Measurements from ENCODE around the gene TVP23C.
"Not testable (repeated sequence)": the region's sequence is repeated elsewhere in the genome, so short reads cannot be mapped to it uniquely, and the experiment has no call there.

The TVP23C gene

DNA sequence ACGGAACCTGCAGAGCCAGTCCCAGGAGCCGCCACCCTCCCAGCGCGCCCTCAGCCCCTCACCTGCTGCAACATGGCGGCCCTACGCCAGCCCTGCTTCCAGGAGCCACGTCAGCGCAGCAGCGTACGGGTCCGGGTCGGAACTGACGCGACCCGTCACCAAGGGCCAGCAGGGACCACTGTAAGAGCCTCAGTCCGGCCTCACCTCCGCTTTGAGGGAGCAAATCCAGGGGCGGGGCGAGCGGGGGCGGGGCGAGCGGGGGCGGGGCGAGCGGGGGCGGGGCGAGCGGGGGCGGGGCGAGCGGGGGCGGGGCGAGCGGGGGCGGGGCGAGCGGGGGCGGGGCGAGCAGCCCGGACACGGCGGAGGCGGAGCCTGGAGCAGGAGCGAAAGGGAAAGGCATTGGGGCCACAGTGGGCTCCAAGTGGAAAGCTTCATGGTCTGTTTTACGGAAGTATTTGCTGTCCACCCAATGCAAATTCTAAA is at the start of gene TVP23C:
TSS of gene TVP23C (minus strand) at position 109 of the 483 bp plus-strand sequence. CDS start at position 74, 35 bp downstream.
- DNase-seq = not testable (repeated sequence)

DNA sequence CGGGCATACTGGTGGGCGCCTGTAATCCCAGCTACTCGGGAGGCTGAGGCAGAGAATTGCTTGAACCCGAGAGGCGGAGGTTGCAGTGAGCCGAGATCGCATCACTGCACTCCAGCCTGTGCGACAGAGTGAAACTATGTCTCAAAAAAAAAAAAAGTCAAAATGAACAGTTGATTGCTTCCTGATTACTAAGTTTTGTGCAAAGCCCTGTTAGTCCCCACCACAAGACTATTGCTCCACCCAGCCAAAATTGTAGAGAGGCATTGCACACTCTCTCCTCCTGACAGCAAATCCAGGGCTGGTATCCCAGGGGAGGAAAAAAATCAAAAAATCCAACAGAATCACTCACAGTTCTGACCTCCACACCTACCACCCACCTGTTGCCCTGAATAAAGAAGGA is 29.7 kb upstream of the TVP23C start:
- not testable (repeated sequence) for DNase-seq

DNA sequence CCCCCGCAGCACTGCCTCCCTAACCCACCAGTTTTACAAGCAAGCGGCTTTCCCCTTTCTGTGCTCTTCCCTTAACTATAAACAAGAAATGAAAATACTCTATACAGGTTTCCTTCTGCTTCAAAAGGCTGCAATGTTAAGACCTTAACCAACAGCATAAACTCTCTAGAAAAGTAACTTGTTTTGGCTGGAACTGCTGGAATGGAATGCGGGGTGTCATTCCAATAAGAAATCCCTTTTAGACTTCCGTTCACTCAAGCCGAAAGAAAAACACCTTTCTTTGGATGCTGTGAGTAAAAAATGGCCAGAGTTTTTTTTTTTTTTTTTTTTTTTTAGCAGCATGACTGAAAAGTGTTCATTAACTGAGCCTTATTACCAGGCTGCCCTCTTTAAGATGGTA is 28.7 kb upstream of the TVP23C start:
- not testable (repeated sequence) for DNase-seq

DNA sequence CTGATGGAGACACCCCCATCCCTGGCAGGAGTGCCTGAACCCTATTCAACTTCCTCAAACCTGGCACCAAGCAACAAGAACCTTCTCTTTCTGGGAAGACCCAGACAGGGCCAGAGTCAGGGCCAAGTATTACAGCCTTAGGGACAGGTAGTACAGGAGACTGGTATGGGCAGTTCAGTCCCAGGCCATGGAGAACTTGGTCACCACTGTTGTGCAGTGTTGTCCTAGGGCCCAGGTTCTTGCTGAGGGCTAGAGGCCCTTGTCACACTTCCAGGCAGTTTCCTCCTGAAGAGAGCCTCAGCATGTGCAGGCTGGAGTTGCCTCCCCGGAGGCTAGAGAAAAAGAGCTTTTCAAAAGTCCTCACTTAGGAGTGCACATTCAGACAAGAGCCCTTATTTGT is 27.6 kb upstream of the TVP23C start:
- DNase-seq = not testable (repeated sequence)

DNA sequence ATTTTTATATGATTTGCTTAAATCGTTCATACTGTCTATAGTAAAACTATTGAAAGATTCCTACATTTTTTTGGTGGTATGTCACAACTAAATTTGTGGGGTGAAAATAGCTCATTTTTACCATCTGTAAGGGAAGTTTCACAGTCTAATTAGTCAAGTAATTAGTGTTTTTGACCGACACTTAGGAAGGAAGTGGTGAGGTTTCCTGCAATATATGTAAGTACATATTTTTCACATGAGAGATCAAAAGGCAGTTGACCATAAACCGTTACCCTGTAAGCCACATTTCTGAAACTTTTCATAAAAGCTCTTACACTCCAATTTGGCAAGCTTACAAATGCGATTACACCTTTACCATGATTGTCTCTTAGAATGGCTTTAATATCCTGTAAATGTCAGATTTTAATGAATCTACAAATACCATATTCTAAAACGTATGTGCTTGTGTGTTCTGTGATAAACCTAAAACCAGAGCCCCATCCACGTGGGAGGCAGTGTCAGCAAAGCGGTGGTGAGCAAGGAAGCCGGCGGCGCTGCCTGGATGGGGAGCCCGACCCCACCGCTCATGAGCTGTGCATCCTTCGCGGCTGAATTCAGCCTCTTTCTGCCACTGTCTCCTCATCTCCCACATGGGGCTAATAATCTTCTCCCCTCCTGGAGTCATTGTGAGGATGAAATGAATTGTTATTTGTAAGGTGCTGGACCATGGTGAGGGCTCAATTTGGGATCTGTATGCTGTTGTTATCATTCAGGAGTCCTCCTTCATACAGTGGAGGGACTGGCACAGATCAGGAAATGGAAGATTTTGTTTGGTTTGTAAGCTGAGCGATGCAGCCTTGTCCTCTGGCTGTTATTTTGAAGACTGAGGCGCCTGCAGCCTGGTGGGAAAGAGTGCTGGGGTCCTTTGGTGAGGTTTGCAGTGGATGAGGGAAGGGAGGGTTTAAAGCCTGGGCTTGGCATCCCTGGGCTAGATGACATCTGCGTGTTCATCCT is 26.6 kb upstream of the TVP23C start:
- DNase-seq = not testable (repeated sequence)

DNA sequence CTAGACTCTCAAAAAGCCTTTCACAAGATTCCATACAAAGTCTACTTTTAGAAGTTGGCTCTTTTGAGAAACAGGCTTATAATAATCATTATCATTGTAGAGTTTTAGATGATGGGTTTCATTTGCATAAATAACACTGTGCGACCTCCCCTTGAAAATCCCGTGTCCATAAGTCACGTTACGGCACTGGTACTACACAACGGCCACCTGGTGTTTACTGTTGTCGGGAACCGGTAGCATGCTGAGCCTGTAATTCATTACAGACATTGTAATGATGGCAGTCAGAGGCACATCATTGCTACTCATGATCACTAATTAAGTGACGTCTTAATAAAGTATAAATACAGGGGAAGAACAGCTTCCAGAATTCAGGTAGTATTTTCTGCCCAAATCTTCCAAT is 24.7 kb upstream of the TVP23C start:
- DNase-seq = not testable (repeated sequence)

DNA sequence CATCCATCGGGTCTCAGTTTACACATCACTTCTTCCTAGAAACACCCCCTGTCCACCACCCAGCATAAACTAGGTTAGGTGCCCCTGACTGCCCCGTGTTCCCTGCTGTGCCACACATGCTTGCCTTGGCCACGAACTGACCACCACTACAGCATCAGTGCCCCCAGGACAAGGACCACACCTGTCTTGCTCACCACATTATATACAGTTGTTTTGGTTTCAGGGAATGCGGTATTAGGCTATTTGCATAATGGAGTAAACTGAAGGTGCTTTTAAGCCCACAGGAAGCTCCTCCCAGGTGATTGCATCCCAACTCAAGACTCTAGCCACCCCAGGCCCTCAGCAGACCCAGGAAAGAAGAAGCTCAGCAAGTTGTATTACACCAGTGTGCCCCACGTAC is 20.0 kb upstream of the TVP23C start:
- DNase-seq = not testable (repeated sequence)

DNA sequence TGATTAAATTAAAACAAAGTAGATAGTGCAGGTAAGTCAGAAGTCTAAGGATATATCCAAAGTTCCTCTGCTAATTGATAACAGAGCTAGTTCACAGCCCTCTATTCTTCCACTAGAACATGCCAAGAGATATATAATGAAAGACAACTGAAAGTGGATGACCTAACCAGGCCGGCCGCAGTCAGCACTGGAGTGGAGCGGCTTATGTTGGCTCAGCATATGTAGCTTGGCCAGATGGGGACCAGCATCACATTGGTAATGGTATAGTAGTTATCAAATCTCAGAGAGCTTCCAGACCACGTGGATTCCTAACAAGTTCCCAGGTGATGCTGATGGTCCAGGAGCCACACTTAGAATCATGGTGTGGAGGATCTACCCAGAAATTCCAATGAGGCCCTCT is 18.2 kb upstream of the TVP23C start:
- not testable (repeated sequence) for DNase-seq

DNA sequence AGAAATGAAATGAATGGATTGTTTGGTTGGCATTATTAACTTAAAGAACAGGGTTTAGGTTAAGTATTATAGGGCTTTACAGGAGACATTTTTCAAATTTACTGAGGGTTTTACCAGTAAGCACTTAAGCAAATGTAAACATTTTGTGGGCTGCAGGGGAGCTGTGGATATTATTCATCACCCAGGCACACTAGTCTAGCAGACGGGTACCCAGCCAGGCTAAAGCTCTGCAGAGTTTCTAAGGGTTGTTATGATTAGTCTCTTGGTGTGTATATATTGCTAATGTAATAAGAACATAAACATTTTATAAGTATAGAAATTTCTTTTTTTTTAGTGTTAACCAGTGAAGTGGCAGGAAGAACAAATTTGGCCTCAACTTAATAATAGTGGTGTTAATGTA is 13.6 kb upstream of the TVP23C start:
- not testable (repeated sequence) for DNase-seq

DNA sequence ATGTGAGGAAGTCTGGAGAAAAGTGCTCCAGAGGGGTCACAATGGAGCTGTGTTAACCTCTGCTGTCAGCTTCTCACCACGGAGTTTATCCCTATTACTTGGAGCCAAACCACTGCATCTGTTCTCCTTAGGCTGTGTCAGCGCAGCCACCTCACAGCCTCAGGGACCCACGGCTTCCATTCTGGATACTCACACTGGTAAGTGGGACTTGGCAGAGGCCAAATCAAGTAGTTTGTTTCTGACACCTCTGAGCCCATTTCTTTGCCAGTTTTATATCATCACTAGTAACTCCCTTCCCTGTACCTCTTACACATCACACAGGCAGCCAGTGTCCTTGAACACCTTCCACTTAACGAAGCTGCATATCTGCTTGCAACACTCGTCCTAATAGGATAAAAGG is 11.4 kb upstream of the TVP23C start:
- not testable (repeated sequence) for DNase-seq

DNA sequence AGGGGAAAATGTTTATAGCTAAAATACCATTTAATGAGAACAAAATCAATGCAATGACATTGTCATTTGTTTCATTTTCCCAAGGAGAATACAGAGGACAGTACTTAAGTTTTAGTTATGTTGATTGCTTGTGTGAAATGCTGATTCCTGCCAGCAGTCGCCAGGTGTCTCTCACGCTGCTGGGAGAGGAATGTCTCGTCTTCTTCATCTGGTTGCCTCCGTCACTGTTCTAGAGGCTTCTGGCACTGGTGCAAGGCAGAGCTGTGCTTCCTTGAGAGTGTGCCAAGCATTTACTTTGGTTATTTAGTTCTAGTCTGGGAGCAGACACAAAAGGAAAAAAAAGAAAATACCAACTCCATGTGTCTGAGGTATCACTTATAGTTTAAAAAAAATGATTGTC is 10.6 kb upstream of the TVP23C start:
- DNase-seq = not testable (repeated sequence)

DNA sequence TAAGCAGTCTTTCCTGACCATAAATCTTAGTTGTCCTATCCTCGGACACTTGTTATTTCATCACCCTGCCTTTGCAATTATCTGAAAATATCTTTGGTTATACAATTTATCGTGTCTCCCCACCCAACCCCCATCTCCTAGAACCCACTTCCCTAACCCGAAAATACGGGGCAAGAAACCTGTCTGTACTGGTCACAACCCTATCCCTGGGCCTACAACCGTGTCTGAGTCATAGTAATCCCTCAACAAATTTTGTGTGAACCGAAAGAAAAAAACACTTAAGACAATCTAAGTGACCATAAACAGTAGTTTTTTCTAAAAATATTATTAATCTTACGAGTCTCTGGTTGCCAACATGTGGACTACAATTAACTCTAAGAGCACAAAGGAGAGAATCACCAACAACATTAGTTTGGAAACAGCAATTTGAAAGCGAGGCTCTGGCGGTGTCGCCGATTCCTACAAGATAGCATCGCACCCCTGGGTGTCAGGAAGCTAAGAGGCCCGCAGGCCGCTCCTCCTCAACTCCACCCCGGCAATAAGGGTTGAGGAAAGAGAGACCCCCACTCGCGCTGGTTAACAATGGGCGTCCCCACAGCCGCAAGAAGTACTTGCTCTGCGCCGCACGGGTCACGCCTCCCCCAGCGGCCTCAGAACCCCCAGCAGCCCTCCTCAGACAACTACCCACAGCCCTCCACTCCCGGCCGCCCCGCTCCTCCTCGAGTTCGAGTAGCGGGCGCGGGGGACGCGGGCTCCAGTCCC is 489 bp downstream of the TVP23C start:
- DNase-seq = not testable (repeated sequence)

DNA sequence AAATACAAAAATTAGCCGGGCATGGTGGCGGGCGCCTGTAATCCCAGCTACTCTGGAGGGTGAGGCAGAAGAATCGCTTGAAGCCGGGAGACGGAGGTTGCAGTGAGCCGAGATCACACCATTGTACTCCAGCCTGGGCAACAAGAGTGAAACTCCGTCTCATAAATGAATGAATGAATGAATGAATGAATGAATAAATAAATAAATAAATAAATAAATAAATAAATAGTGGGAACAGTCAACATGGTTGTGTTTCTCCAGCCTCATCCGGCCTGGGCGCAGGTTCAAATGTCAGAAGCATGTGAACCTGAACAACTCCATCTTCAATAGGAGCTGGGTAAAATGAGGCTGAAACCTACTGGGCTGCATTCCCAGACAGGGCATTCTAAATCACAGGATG is 1.8 kb downstream of the TVP23C start:
- DNase-seq = not testable (repeated sequence)

DNA sequence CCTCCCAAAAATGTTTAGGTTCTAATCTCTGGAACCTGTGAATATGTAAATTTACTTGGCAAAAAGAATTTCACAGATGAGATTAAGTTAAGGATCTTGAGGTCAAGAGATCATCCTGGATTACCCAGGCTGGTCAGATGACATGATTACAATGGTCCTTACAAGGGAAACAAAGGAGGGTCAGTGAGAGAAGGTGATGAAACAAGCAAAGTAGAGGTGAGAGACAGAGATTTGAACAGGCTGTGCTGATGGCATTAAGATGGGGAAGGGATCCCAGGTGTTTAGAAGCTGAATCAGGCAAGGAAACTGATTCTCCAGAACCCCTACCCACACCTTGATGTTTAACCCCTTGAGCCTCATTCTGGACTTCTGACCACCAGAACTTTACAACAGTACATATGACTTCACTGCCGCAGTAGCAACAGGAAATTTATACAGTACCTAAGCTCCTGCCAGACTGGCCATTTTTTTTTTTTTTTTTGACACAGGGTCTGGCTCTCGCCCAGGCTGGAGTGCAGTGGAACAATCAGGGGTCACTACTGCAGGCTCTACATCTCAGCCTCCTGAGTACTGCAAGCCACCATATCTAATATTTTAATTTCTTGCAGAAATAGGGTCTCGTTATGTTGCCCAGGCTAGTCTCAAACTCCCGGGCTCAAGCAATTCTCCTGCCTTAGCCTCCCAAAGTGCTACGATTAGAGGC is 4.7 kb downstream of the TVP23C start:
- DNase-seq = not testable (repeated sequence)

DNA sequence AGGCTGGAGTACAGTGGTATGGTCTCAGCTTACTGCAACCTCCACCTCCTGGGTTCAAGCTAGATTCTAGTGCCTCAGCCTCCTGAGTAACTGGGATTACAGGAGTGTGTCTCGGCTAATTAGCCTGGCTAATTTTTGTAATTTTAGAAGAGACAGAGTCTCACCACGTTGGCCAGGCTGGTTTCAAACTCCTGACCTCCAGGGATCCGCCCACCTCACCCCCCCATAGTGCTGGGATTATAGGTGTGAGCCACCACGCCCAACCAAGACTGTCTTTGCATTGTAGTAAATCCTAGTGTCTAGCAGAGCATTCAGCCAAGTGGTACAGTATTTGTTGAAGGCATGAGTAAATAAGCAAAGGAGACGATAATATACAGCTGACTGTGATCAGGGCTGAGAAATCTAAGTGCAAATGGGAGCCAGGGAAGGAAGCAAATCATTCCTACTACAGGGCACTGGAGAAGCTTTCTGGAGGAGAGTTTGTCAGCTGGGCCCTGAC is 5.9 kb downstream of the TVP23C start:
- not testable (repeated sequence) for DNase-seq

DNA sequence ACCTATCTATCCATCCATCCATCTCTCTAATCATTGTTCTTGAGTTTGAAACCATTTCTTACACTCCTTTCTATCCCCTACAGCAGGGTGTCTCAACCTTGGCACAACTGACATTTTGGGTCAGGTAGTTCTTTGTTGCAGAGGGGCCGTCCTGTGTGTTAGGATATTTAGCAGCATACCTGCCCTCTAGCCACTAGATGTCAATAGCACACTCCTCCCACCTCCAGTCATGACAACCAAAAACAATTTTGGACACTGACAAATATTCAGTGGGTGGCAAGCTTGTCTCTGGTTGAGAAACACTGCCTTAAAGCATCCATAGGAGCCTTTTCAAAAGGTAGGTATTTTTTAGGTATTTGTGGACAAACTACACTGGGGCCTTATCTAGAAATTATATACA is 10.4 kb downstream of the TVP23C start:
- DNase-seq = not testable (repeated sequence)

DNA sequence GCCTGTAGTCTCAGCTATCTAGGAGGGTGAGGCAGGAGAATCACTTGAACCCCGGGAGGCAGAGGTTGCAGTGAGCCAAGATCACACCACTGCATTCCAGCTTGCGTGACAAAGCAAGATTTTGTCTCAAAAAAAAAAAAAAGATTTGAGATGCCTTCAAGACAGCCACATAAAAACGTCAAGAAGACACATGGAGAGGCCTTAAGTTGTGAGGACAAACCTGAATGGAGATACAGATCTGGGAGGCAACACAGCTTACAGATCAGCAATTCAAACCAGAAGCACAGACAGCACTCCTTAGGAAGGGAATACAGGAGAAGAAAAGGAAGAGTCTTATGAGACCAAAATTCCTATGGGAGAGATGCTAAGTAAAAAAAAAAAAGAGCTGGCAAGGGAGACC is 13.7 kb downstream of the TVP23C start:
- not testable (repeated sequence) for DNase-seq

DNA sequence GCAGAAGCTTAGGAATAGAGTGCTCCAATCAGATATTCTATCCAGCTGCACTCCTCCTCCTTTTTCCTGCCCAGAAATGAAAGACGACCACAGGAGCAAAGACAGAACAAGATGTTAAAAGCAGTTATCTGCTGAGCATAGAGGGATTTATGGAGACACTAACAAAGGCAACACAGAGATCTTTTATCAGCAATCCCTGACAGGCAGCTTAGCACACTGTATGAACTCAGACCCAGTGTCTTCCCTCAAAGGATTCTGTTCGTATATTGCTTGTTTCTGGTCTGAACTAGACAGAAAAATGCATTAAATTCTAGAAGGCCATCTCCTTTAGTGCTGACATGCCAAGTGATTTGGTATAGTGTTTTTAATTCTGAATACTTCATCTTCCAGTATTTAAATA is 16.7 kb downstream of the TVP23C start:
- DNase-seq = not testable (repeated sequence)

DNA sequence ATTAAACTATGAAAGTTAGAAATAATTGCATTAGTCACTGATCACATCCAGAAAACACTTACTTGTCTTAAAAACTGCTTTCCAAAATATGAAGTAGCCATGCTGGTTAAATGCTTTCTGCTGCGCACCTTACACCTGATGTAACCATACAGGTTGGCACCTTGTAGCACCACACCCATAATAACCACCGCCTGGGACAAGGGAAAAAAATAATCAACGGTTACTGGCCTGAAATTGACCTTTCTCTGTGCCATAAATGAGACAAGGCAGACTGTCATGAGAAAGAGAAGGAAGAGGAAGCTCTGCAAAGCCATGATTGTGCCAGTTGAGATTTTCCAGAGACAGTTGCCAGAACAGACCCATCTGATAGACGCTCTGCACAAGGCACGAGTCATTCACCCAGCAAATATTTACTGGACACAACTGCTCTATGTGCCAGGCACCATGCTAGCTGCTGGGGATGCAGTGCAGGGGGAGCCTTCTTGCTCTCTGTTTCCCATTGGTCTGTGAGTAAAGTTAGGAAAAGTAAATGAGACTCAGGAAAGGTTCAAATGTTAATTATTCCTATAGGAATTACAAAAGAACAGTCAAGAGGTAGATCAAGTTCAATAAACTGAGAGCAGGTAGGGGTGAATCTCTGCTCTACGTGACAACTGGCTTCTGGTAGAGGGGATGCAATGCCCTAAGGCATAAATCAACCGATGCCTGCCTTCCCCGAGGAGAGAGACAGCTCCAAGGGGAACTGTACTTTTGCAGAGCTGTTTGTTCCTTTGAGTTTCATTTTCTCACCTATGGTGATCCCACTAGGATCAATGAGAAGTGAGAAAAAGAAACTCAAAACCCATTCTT is 22.7 kb downstream of the TVP23C start:
- not testable (repeated sequence) for DNase-seq

DNA sequence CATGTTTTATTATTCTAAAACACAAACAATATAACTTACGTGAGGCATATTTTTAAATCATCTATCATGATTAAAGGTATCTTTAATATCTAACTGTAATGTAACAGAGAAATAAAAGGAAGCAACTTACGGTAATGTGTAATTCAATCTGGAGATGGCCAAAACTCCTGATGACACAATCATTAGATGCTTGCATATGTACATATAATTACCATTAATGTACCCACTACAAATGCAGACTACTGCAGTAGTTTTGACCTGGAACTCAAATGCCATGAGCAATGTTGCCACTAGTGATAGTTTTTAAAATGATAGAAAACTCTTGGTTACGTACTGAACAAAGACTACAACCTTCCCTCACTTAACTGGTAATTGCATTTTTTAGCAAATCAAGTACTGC is 30.2 kb downstream of the TVP23C start:
- not testable (repeated sequence) for DNase-seq
